Activated CD8-positive, alpha-beta memory T cell treated with anti-CD3 and anti-CD28 coated beads for 36 hours (primary cell): ENCODE measurements around the gene TAS2R16. TPM values are rescaled to one million over a fixed set of nuclear protein-coding genes. Genes with fewer than 3 reads are reported as not detected.

Experiments used
- CTCF ChIA-PET: fragments of 350-600 bp; sonication (Branson Sonifier 250); formaldehyde crosslinking; loops from one replicate; lab custom pipeline; 2021; ENCODE audit warnings: antibody characterized with exemption; lab: Charles Lee
- POLR2A ChIA-PET: fragments of 350-600 bp; sonication (Branson Sonifier 250); formaldehyde crosslinking; loops from one replicate; lab custom pipeline; 2021; ENCODE audit warnings: antibody characterized with exemption; lab: Charles Lee
- total RNA-seq, 2 experiments: library from RNA; stranded (reverse); gene quantifications; one replicate each; pipeline ENCODE4 v1.2.3, GENCODE V29; 2021

The TAS2R16 gene
- not detected for total RNA-seq

- CTCF ChIA-PET, result no interaction called here
Measured at GRCh38 chr7:122995600-122995999, at the start of gene TAS2R16. Gene TAS2R16 (minus strand): TSS chr7:122995700. CDS start chr7:122995634, 66 bp downstream.

GRCh38 chr7:123043642-123044041, 48.1 kb upstream of the TAS2R16 start:
- POLR2A ChIA-PET, result no interaction called here
- CTCF ChIA-PET, result no interaction called here

More at GRCh38 chr7:122995600-122995999, at the start of gene TAS2R16:
- POLR2A ChIA-PET, result no interaction called here

DNA sequence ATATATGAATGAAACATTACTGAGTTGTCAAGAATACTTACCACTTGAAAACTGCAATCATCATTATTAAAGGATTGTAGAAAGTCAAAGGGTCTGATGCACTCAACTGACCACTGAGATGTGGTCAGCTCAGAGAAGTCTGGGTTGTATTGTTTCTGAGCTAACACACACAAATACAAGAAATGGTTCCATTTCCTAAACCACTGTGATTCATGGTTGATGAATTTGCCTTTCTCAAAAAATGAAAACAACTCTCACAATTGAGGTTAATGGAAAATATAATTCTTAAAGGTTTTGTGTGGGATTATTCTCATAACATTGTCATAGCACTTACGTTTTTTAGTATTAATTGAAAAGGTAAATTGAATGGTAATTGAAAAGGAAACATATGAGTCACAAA, 45.6 kb upstream of the TAS2R16 start:
- ChIA-PET CTCF (no interaction called here), POLR2A (no interaction called here)

- CTCF ChIA-PET, result no interaction called here
- POLR2A ChIA-PET, result no interaction called here
Measured at GRCh38 chr7:123039269-123039668, 43.8 kb upstream of the TAS2R16 start.

DNA sequence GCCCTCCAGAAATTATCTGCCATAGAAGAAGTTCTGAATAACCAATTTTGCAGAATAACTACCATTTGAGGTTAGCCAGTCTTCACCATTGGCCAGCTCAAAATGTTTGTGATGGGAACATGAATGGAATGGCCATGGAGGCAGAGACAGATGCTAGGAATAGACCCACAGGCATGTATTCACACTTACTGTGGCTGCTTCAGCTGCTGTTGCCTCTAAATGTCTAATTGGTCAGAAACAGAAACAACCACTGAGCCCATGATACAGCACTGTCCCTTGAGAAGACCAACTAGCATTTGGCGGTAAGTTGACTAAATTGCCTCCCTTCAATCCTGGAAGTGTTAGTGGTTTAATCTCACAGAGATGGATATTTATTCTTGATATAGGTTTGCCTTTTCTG, 38.6 kb upstream of the TAS2R16 start:
- CTCF ChIA-PET, result no interaction called here
- POLR2A ChIA-PET, result no interaction called here

DNA sequence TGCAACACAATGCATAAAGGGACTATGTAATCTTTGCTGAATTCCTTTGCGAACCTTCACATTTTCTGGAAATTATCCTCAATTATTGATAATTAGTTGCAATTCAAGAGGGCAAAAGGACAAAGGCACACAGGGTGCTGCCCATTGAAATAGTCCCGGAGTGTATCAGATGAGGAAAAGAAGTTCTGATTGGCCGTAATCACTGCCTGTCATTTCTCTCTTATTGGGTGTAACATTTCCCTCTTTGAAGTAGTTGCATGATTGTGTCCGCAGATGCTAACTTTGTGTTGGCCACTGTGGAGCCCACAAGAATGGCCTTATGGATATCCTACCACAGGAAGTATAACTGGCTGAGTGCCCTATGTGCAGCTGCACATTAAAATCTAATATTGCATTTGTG, 35.1 kb upstream of the TAS2R16 start:
- CTCF ChIA-PET, result no interaction called here
- POLR2A ChIA-PET, result no interaction called here

- ChIA-PET CTCF (no interaction called here), POLR2A (no interaction called here)
Measured at GRCh38 chr7:123028339-123028738, 32.8 kb upstream of the TAS2R16 start.

DNA sequence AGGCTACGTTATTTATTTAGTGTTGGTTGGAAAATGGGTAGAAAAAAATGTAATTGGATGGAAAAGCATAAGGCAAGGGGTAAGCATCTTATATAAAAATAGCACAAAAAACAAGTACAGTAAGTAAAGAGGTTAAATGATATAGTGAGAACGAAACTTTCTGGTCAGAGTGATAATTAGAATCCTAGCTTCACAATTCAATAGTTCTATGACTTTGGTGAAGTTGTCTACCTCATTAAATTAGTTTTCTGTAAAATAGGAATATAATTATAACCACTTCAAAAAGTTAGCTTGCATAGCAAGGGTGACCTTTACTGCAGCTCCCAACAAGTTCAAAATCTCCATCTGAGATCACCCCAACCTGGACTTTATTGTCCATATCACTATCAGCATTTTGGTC, 30.8 kb upstream of the TAS2R16 start:
- ChIA-PET CTCF (no interaction called here), POLR2A (no interaction called here)

- POLR2A ChIA-PET, result no interaction called here
Measured at GRCh38 chr7:123024989-123025758, 29.7 kb upstream of the TAS2R16 start.

DNA sequence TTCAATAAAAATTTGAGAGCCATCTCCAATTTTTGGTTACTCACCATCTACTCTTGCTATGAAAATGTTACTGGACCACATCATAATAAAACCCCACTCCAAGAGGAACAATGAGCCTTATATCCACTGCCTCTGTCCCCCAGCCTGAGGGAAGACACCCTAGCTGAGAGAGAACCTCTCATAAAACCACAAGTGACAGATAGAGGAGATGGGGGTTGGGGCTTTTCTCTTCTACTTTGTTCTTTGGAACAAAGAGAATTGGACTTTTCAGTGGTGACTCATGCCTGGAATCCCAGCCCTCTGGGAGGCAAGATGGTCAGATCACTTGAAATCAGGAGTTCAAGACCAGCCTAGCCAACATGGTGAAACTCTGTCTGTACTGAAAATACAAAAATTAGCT, 27.6 kb upstream of the TAS2R16 start:
- ChIA-PET CTCF (no interaction called here), POLR2A (no interaction called here)

More at GRCh38 chr7:123024989-123025758, 29.7 kb upstream of the TAS2R16 start:
- CTCF ChIA-PET, result no interaction called here

GRCh38 chr7:123022576-123022975, 27.1 kb upstream of the TAS2R16 start:
- CTCF ChIA-PET, result no interaction called here
- POLR2A ChIA-PET, result no interaction called here

DNA sequence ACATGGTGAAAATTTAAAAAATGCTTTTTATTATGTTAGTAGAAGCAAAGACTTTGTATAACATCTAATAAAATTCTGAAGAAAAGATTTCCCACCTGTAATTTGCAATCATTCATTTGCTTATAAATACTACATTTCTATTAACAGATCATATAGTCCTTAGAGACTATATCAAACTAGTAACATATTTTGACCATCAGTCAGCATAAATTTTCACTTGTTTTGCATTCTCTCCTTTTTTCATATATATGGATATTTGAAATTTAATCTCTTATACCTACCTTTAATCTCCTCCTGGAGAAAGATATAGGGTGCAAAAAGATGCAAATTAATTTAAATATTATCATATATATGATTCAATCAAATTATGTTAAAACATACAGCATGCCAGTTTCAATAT, 16.9 kb upstream of the TAS2R16 start:
- CTCF ChIA-PET, result no interaction called here
- POLR2A ChIA-PET, result no interaction called here

DNA sequence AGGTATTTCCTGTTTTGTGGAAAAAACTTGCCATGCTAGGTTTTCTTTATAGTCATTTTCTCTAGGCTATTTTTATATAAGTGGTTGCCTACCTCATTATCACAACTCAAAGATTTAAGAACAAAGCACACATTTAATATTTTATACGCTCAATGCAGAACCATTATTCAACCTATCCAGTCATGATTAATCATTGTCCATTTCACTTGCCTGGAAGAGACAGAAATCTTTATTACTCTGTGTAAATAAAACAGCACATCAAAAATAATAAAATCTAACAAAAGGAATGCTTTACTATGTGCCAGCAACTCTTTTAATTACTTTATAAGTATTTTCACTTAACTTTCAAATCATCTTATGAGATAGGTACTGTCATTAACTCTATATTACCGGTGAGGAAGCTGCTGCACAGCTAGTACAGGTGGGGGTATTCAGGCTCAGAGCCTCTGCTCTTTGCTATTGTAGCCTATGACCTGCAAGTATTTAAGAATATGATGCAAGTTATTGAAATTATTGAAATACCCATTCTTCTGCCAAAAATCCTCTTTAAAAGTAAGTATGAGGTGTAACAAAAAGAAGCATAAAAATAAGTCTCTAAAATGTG, 16.4 kb upstream of the TAS2R16 start:
- ChIA-PET POLR2A (no interaction called here), CTCF (no interaction called here)

DNA sequence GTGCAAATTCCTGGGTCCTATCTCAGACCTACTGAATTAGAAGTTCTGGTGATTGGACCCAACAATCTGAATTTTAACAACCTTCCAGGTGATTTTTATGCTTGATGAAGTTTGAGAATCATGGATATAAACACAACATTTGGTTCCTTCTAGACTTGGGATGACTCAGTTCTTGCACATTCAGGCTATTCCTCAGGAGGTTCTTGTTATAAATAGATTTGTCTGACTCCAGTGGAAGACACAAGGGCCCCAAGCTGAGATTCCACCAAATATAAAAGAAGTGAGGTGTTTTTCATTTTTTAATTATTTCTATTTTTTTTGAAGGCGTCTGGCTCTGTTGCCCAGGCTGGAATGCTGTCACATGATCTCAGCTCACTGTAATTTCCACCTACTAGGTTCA, 9.4 kb upstream of the TAS2R16 start:
- POLR2A ChIA-PET, result no interaction called here
- CTCF ChIA-PET, result no interaction called here

DNA sequence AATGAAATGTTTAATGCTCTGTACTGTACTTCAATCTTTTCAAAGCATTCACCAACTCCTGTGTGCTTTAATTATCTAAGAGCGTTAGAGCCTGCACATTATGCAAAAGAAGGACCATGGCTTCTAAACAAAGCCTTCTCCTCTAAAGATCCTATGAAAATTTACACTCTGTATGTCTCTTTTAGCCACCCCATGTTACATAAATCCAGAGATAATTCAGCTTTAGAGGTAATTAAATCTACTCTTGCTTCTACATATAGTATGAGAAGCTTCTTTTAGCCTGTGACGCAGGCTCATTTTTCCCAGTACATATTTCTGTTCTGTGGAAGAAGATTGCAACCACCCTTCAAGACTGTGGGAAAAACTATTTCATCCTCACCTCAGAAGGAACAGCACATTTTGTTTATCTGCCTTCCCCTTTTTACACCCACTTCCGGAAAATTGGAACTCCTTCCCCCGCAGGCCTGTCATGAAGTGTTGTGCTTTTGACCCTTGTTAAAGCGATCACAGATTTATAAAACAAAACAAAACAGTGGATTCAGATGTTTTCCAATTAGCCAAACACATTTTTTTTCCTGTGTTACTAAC, 8.1 kb upstream of the TAS2R16 start:
- CTCF ChIA-PET, result no interaction called here
- POLR2A ChIA-PET, result no interaction called here

- ChIA-PET CTCF (no interaction called here), POLR2A (no interaction called here)
Measured at GRCh38 chr7:122989577-122989976, 5.9 kb downstream of the TAS2R16 start.

GRCh38 chr7:122989041-122989440, 6.5 kb downstream of the TAS2R16 start:
- CTCF ChIA-PET, result no interaction called here
- POLR2A ChIA-PET, result no interaction called here

DNA sequence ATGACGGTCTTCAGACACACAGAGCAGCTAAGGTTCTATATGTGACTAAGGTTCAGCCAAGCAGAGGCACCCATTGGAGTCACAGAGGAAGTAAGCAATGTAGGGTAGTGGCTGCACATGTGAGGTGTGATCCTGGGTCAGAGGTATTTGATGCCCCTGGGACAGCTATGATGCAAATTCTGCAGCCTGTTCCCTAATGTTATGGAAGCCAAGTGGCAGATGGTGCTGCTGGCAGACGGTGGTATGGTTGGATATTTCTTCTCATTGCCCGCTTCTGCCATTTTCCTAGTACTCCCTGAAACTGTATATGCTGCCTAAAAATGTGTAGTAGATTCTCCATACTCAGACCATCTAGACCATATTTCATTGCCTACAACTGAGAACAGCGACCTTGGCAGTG, 7.2 kb downstream of the TAS2R16 start:
- ChIA-PET POLR2A (no interaction called here), CTCF (no interaction called here)

DNA sequence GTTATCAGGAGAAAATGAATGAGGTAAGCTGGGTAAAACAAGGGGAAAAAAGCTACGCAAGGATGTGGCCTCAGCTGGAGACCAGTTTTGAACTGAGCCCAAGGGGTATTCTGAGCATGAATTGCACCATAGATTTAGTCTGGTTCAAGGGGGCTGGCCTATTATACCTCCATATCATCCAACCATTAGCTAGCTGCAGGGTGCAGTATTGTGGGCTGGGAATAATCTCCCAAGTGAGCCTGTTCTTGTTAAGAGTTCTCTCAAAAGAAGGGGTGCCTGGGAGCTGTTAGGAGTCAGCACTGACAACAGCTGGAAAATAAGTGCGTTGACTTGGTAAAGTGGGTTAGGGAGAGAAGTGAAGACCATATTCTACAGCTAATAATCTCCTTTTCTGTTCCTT, 8.0 kb downstream of the TAS2R16 start:
- CTCF ChIA-PET, result interaction anchor here (0.5 kb wide), 1 partner anchor 479 kb away, joined by 3 read pairs; no protein-coding TSS in a partner anchor

DNA sequence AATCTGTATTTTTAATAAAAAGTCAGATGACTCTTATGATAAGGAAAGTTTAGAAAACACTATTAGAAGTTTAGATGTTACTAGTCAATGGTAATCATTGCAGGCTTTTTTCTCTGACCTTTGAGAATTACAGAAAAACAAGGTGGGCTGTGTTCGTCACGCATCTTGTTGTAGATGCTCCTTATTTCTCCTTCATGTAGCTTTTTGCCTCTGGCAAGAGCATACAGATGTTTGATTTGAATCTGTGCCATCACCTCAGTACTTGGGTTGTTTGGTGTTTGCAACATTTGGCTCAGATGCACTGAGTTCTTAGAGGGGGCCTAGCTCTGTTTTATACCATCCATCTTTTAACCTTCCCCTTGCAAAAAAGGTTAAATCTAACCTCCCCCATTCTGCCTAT, 11.5 kb downstream of the TAS2R16 start:
- CTCF ChIA-PET, result no interaction called here

More for the DNA sequence above, 8.0 kb downstream of the TAS2R16 start:
- POLR2A ChIA-PET, result no interaction called here

DNA sequence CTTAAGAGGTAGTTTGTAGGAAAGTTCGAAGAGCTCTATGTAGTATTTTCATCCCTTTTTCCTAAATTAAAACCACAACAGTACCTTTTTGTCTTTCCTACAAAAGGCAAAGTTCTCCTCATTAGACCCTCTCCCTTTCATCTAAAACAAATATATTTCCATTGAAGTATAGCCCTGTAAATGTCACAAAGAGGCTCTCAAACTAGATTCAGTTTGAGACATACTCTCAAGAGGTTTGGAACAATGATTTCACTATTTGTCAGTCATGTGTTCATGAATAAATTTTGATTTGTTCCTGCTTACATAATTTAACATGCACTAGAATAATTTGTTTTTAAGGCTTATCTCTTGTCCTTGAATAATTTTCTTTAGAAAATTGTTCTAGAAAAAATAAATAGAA, 12.2 kb downstream of the TAS2R16 start:
- CTCF ChIA-PET, result no interaction called here
- POLR2A ChIA-PET, result no interaction called here

More for the DNA sequence above, 11.5 kb downstream of the TAS2R16 start:
- POLR2A ChIA-PET, result no interaction called here
